ENCODE data around the gene RABAC1. TPM values are rescaled to one million over a fixed set of nuclear protein-coding genes. Genes with fewer than 3 reads are reported as not detected.
A peak's percentile ranks its signal among the peaks of the same experiment; 100 is the strongest.
"Not testable (repeated sequence)": the region's sequence is repeated elsewhere in the genome, so short reads cannot be mapped to it uniquely, and the experiment has no call there.

RABAC1 gene
- polyA plus RNA-seq, 6 donors from 2014 or later: 218 to 268 (median 245) TPM

- Mint-ChIP-seq H3K27ac (peak overlapping the region in 1 of 6 donors; percentile 84), H3K27me3 (peaks cover 52 to 63% (median 59%) of the 10 kb centered on the region in 3 donors), H3K4me3 (peak overlapping the region; percentile 24 to 85 (median 72)), H3K4me1 (peaks cover 39 to 49% (median 45%) of the 10 kb centered on the region in 3 donors), H3K9me3 (peaks cover 0 to 6% (median 0%) of the 10 kb centered on the region in 7 donors), H3K36me3 (peaks cover 0 to 27% of the 10 kb centered on the region in 2 donors)
- DNase-seq (no peak), ATAC-seq (ENCODE audit: low read depth in 2 of 2) (no peak)
Observed at GRCh38 chr19:41994994-41995958, 36.2 kb upstream of the RABAC1 start.

- Mint-ChIP-seq H3K4me1 (peaks cover 39 to 46% (median 43%) of the 10 kb centered on the region in 3 donors), H3K27ac (peak overlapping the region in 1 of 6 donors; percentile 41), H3K4me3 (peak overlapping the region; percentile 18 to 84 (median 72)), H3K27me3 (peaks cover 44 to 56% (median 52%) of the 10 kb centered on the region in 3 donors), H3K36me3 (peaks cover 0 to 23% of the 10 kb centered on the region in 2 donors), H3K9me3 (peaks cover 0 to 6% (median 0%) of the 10 kb centered on the region in 7 donors)
- peak; percentile 10 to 12 for ATAC-seq (ENCODE audit: low read depth in 2 of 2)
- DNase-seq: no peak
Observed at GRCh38 chr19:41994521-41994971, 35.4 kb upstream of the RABAC1 start.

- peak; percentile 77 for ATAC-seq (ENCODE audit: low read depth in 2 of 2)
- Mint-ChIP-seq H3K36me3 (peaks cover 0 to 17% of the 10 kb centered on the region in 2 donors), H3K27me3 (peaks cover 40 to 51% (median 45%) of the 10 kb centered on the region in 3 donors), H3K9me3 (peaks cover 0 to 6% (median 0%) of the 10 kb centered on the region in 7 donors), H3K27ac (peak within 1 kb of the TSS in 5 of 6 donors; percentile 33 to 91 (median 58)), H3K4me3 (peak within 1 kb of the TSS; percentile 73 to 87 (median 84)), H3K4me1 (peaks cover 39 to 41% (median 39%) of the 10 kb centered on the region in 3 donors)
- peak; percentile 66 for DNase-seq
Observed at GRCh38 chr19:41993612-41994483, 34.7 kb upstream of the RABAC1 start, which contains the start of gene ATP1A3. ATP1A3 (minus strand) TSS chr19:41994230; CDS start chr19:41994076, 154 bp downstream.

GRCh38 chr19:41991925-41992569 lies 32.9 kb upstream of the RABAC1 start:
- H3K27ac Mint-ChIP-seq: not testable (repeated sequence)
- Mint-ChIP-seq H3K4me3 (peak overlapping the region in 4 of 8 donors; percentile 49 to 86 (median 78)), H3K27me3 (peaks cover 30 to 39% (median 34%) of the 10 kb centered on the region in 3 donors)

GRCh38 chr19:41991025-41991424 lies 31.9 kb upstream of the RABAC1 start:
- DNase-seq: no peak
- peaks cover 0 to 2% (median 0%) of the 10 kb centered on the region in 7 donors for H3K9me3 Mint-ChIP-seq

More at GRCh38 chr19:41991925-41992569, 32.9 kb upstream of the RABAC1 start:
- ATAC-seq (ENCODE audit: low read depth in 2 of 2); H3K9me3 Mint-ChIP-seq; DNase-seq; H3K36me3 Mint-ChIP-seq: not testable (repeated sequence)
- peaks cover 27 to 35% (median 31%) of the 10 kb centered on the region in 3 donors for H3K4me1 Mint-ChIP-seq

GRCh38 chr19:41990615-41991014 lies 31.5 kb upstream of the RABAC1 start:
- H3K36me3 Mint-ChIP-seq: no peaks in the 10 kb centered on the region
- H3K4me3 Mint-ChIP-seq: no peak overlapping the region
- ATAC-seq (ENCODE audit: low read depth in 2 of 2): no peak
- H3K9me3 Mint-ChIP-seq: no peaks in the 10 kb centered on the region
- H3K4me1 Mint-ChIP-seq: peaks cover 18 to 23% (median 20%) of the 10 kb centered on the region in 3 donors
- H3K27ac Mint-ChIP-seq: no peak overlapping the region
- no peak for DNase-seq
- peaks cover 20 to 25% (median 20%) of the 10 kb centered on the region in 3 donors for H3K27me3 Mint-ChIP-seq

More at GRCh38 chr19:41991025-41991424, 31.9 kb upstream of the RABAC1 start:
- Mint-ChIP-seq H3K36me3 (no peaks in the 10 kb centered on the region), H3K4me3 (no peak overlapping the region), H3K27me3 (peaks cover 22 to 29% (median 24%) of the 10 kb centered on the region in 3 donors), H3K27ac (no peak overlapping the region), H3K4me1 (peaks cover 20 to 26% (median 22%) of the 10 kb centered on the region in 3 donors)
- no peak for ATAC-seq (ENCODE audit: low read depth in 2 of 2)

- peaks cover 14 to 19% (median 14%) of the 10 kb centered on the region in 3 donors for H3K27me3 Mint-ChIP-seq
- no peaks in the 10 kb centered on the region for H3K36me3 Mint-ChIP-seq
- no peak overlapping the region for H3K27ac Mint-ChIP-seq
- H3K4me3 Mint-ChIP-seq: no peak overlapping the region
- no peaks in the 10 kb centered on the region for H3K9me3 Mint-ChIP-seq
- no peak for ATAC-seq (ENCODE audit: low read depth in 2 of 2)
- H3K4me1 Mint-ChIP-seq: peaks cover 12 to 17% (median 14%) of the 10 kb centered on the region in 3 donors
- no peak for DNase-seq
Observed at GRCh38 chr19:41990028-41990427, 30.9 kb upstream of the RABAC1 start.

- H3K9me3 Mint-ChIP-seq: no peaks in the 10 kb centered on the region
- no peak overlapping the region for H3K27ac Mint-ChIP-seq
- peaks cover 9 to 13% (median 9%) of the 10 kb centered on the region in 3 donors for H3K27me3 Mint-ChIP-seq
- DNase-seq (no peak), ATAC-seq (ENCODE audit: low read depth in 2 of 2) (no peak)
- peaks cover 9 to 11% (median 10%) of the 10 kb centered on the region in 3 donors for H3K4me1 Mint-ChIP-seq
- H3K36me3 Mint-ChIP-seq: no peaks in the 10 kb centered on the region
- H3K4me3 Mint-ChIP-seq: no peak overlapping the region
Observed at GRCh38 chr19:41988947-41989346, 29.8 kb upstream of the RABAC1 start.

- Mint-ChIP-seq H3K27ac (peak overlapping the region in 1 of 6 donors; percentile 52), H3K9me3 (no peaks in the 10 kb centered on the region), H3K4me3 (no peak overlapping the region), H3K36me3 (no peaks in the 10 kb centered on the region), H3K4me1 (peaks cover 0 to under 1% (median under 1%) of the 10 kb centered on the region in 3 donors), H3K27me3 (peaks cover 0 to 2% (median 1%) of the 10 kb centered on the region in 3 donors)
- no peak for DNase-seq
- ATAC-seq (ENCODE audit: low read depth in 2 of 2): no peak
Observed at GRCh38 chr19:41987141-41987860, 28.2 kb upstream of the RABAC1 start.

GRCh38 chr19:41984961-41985360 lies 25.8 kb upstream of the RABAC1 start:
- Mint-ChIP-seq H3K36me3 (no peaks in the 10 kb centered on the region), H3K27ac (no peak overlapping the region), H3K4me1 (no peaks in the 10 kb centered on the region), H3K27me3 (no peaks in the 10 kb centered on the region), H3K4me3 (no peak overlapping the region), H3K9me3 (no peaks in the 10 kb centered on the region)
- DNase-seq (no peak), ATAC-seq (ENCODE audit: low read depth in 2 of 2) (no peak)

GRCh38 chr19:41981724-41982123 lies 22.6 kb upstream of the RABAC1 start:
- no peaks in the 10 kb centered on the region for H3K9me3 Mint-ChIP-seq
- ATAC-seq (ENCODE audit: low read depth in 2 of 2) (no peak), DNase-seq (no peak)
- no peak overlapping the region for H3K27ac Mint-ChIP-seq
- H3K27me3 Mint-ChIP-seq: no peaks in the 10 kb centered on the region
- no peaks in the 10 kb centered on the region for H3K36me3 Mint-ChIP-seq
- H3K4me1 Mint-ChIP-seq: no peaks in the 10 kb centered on the region
- H3K4me3 Mint-ChIP-seq: peak overlapping the region in 1 of 8 donors; percentile 29

- Mint-ChIP-seq H3K27ac (no peak overlapping the region), H3K4me1 (no peaks in the 10 kb centered on the region), H3K4me3 (no peak overlapping the region), H3K9me3 (no peaks in the 10 kb centered on the region), H3K36me3 (no peaks in the 10 kb centered on the region), H3K27me3 (no peaks in the 10 kb centered on the region)
- DNase-seq: no peak
- ATAC-seq (ENCODE audit: low read depth in 2 of 2): no peak
Observed at GRCh38 chr19:41978470-41978869, 19.3 kb upstream of the RABAC1 start.
